GM06990 (cell line): ENCODE results near the gene COL15A1.

Experiments used
- DNase-seq: peaks from one replicate; pipeline ENCODE4 v3.0.0-alpha.2; 2011; ENCODE audit not compliant: insufficient read length; ENCODE audit errors: extremely low read depth
- H3K27me3 ChIP-seq: replicated peaks from 2 replicates; pipeline ENCODE4 v1.6.0; 2011; ENCODE audit warnings: low read length; ENCODE audit not compliant: control insufficient read depth, insufficient read depth
- H3K36me3 ChIP-seq: 2 replicates; pipeline ENCODE4 v1.5.1; 2011; ENCODE audit warnings: low read length; ENCODE audit not compliant: control insufficient read depth, insufficient read depth
- H3K4me3 ChIP-seq: replicated peaks from 2 replicates; pipeline ENCODE4 v1.5.1; 2011; ENCODE audit warnings: low read depth, mild to moderate bottlenecking, control low read depth, low read length
- CTCF ChIP-seq: IDR thresholded peaks from 2 replicates; pipeline ENCODE4 v1.5.1; 2011; ENCODE audit warnings: low read length, control low read depth, mild to moderate bottlenecking, inconsistent platforms; ENCODE audit not compliant: insufficient read depth, poor library complexity, severe bottlenecking

Gene COL15A1

GRCh38 chr9:99071313-99072039 is 127.8 kb downstream of the COL15A1 start:
- Histone ChIP-seq H3K4me3 (no peak overlapping the region), H3K27me3 (no peaks in the 10 kb centered on the region), H3K36me3 (no peaks in the 10 kb centered on the region)
- TF ChIP-seq CTCF = no peak
- DNase-seq = no peak

- TF ChIP-seq CTCF = no peak
- Histone ChIP-seq H3K27me3 (no peaks in the 10 kb centered on the region), H3K36me3 (no peaks in the 10 kb centered on the region), H3K4me3 (no peak overlapping the region)
- DNase-seq = no peak
Measured at GRCh38 chr9:99072040-99072394, 128.3 kb downstream of the COL15A1 start.

GRCh38 chr9:99073347-99073746 is 129.6 kb downstream of the COL15A1 start:
- Histone ChIP-seq H3K36me3 (no peaks in the 10 kb centered on the region), H3K4me3 (no peak overlapping the region), H3K27me3 (no peaks in the 10 kb centered on the region)
- no peak for DNase-seq
- TF ChIP-seq CTCF = no peak

GRCh38 chr9:99073985-99074901 is 130.5 kb downstream of the COL15A1 start:
- Histone ChIP-seq H3K36me3 (no peaks in the 10 kb centered on the region), H3K27me3 (no peaks in the 10 kb centered on the region), H3K4me3 (no peak overlapping the region)
- no peak for TF ChIP-seq CTCF
- DNase-seq = no peak

GRCh38 chr9:99074902-99075245 is 131.2 kb downstream of the COL15A1 start:
- H3K4me3 ChIP-seq = no peak overlapping the region
- H3K27me3 ChIP-seq = no peaks in the 10 kb centered on the region
- DNase-seq = no peak
- H3K36me3 ChIP-seq = no peaks in the 10 kb centered on the region
- TF ChIP-seq CTCF = no peak
